PC-9 (cell line): ENCODE measurements around the gene CFAP97D2. TPM values are rescaled to one million over a fixed set of nuclear protein-coding genes. Genes with fewer than 3 reads are reported as not detected.
"Not testable (repeated sequence)": the region's sequence is repeated elsewhere in the genome, so short reads cannot be mapped to it uniquely, and the experiment has no call there.

Source experiments
- BruUV-seq: library from RNA; stranded (reverse); fragments of 400-500 nt; replicated peaks from 2 replicates; lab custom pipeline; 2021; lab: Mats Ljungman, UMichigan
- CTCF ChIA-PET: fragments of 300-600 bp; sonication (Branson Sonifier 250); formaldehyde crosslinking; loops from one replicate; lab custom pipeline; 2022; ENCODE audit warnings: antibody characterized with exemption; lab: Charles Lee
- POLR2A ChIA-PET: fragments of 300-600 bp; sonication (Branson Sonifier 250); formaldehyde crosslinking; loops from one replicate; lab custom pipeline; 2022; ENCODE audit warnings: antibody characterized with exemption; ENCODE audit not compliant: unreplicated experiment; lab: Charles Lee
- DNase-seq, 2 experiments: peaks; one replicate each; pipeline versions ENCODE4 v3.0.0 to v3.0.0-alpha.2; 2015 to 2022; ENCODE audit warnings: mixed read lengths in 1 of 2
- H2AFZ ChIP-seq: fragments of 200-600 bp; sonication (generic); 2 replicates; pipeline ENCODE4 v1.8.1; 2017; ENCODE audit warnings: antibody characterized with exemption
- H3F3A ChIP-seq: fragments of 200-600 bp; sonication (generic); 2 replicates; pipeline ENCODE4 v1.8.1; 2017; ENCODE audit warnings: antibody characterized with exemption, mild to moderate bottlenecking, low read depth; ENCODE audit not compliant: insufficient read depth
- H3K27ac ChIP-seq: fragments of 200-600 bp; sonication (generic); 2 replicates; pipeline ENCODE4 v1.6.1; 2016; ENCODE audit warnings: mixed run types
- H3K27me3 ChIP-seq: fragments of 200-600 bp; sonication (generic); 2 replicates; pipeline ENCODE4 v1.6.1; 2016; ENCODE audit warnings: low read depth, mixed run types; ENCODE audit not compliant: insufficient read depth
- H3K36me3 ChIP-seq: fragments of 200-600 bp; sonication (generic); 2 replicates; pipeline ENCODE4 v1.6.1; 2016; ENCODE audit warnings: low read depth, mixed run types
- H3K4me1 ChIP-seq: fragments of 200-600 bp; sonication (generic); replicated peaks from 2 replicates; pipeline ENCODE4 v1.6.1; 2016; ENCODE audit warnings: mixed run types; ENCODE audit not compliant: insufficient read depth
- H3K4me2 ChIP-seq: fragments of 200-600 bp; sonication (generic); 2 replicates; pipeline ENCODE4 v1.6.1; 2017; ENCODE audit warnings: mixed run types
- H3K4me3 ChIP-seq: fragments of 200-600 bp; sonication (generic); 2 replicates; pipeline ENCODE4 v1.6.1; 2016; ENCODE audit warnings: mixed run types
- H3K79me2 ChIP-seq: fragments of 200-600 bp; sonication (generic); 2 replicates; pipeline ENCODE4 v1.6.1; 2017; ENCODE audit warnings: low read depth, mixed run types
- H3K9me2 ChIP-seq: fragments of 200-600 bp; sonication (generic); 2 replicates; pipeline ENCODE4 v1.8.1; 2017; ENCODE audit warnings: mild to moderate bottlenecking; ENCODE audit not compliant: insufficient read depth
- H3K9me3 ChIP-seq: fragments of 200-600 bp; sonication (generic); 2 replicates; pipeline ENCODE4 v1.8.1; 2016; ENCODE audit warnings: low read depth; ENCODE audit not compliant: insufficient read depth
- H4K20me1 ChIP-seq: fragments of 200-600 bp; sonication (generic); 2 replicates; pipeline ENCODE4 v1.8.1; 2017; ENCODE audit not compliant: insufficient read depth
- CTCF ChIP-seq: fragments of 200-600 bp; sonication (generic); conservative IDR thresholded peaks from 2 replicates; pipeline ENCODE4 v1.6.1; 2017; ENCODE audit warnings: mixed run types, antibody characterized with exemption, mild to moderate bottlenecking, moderate library complexity
- EZH2 ChIP-seq: fragments of 200-600 bp; sonication (generic); IDR thresholded peaks from 2 replicates; pipeline ENCODE4 v1.8.0; 2017; ENCODE audit warnings: antibody characterized with exemption, low read depth
- intact Hi-C: fragments of 100-400 bp; cut with micrococcal nuclease; formaldehyde crosslinking; loops from one replicate; pipeline ENCODE4 v1.10.0; 2022; ENCODE audit not compliant: unreplicated experiment
- total RNA-seq: library from RNA; stranded (reverse); gene quantifications from 2 replicates; pipeline ENCODE4 v1.2.3, GENCODE V29; 2021

CFAP97D2 gene
- total RNA-seq, 1 experiment from 2014 or later = not detected

- CTCF ChIA-PET = no interaction called here
- intact Hi-C loops = no loop called here
- TF ChIP-seq CTCF (no peak), EZH2 (no peak)
Measured at GRCh38 chr13:114157869-114158495, 21.1 kb upstream of the CFAP97D2 start.

DNA sequence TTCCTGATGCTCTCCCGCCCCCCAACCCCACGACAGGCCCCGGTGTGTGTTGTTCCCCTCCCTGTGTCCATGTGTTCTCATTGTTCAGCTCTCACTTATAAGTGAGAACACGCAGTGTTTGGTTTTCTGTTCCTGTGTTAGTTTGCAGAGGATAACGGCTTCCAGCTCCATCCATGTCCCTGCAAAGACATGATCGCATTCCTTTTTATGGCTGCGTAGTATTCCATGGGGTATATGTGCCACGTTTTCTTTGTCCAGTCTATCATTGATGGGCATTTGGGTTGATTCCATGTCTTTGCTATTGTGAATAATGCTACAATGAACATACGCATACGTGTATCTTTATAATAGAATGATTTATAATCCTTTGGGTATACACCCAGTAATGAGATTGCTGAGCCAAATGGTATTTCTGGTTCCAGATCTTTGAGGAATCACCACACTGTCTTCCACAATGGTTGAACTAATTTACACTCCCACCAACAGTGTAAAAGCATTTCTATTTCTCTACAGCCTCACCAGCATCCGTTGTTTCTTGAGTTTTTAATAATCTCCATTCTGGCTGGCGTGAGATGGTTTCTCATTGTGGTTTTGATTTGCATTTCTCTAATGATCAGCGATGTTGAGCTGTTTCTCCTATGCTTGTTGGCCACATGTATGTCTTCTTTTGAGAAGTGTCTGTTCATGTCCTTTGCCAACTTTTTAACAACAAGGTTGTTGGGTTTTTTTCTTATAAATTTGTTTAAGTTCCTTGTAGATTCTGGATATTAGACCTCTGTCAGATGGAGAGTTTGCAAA is 20.0 kb upstream of the CFAP97D2 start:
- H3K4me3 ChIP-seq, H3K36me3 ChIP-seq, DNase-seq, H4K20me1 ChIP-seq, H2AFZ ChIP-seq, POLR2A ChIA-PET, intact Hi-C loops, H3K9me3 ChIP-seq, H3K27ac ChIP-seq, H3K9me2 ChIP-seq, H3K79me2 ChIP-seq, H3K4me2 ChIP-seq, CTCF ChIA-PET, BruUV-seq, H3K4me1 ChIP-seq: not testable (repeated sequence)
- H3F3A ChIP-seq = peaks cover 12% of the 10 kb centered on the region; the same call in 1 of the 2 replicates
- peaks cover 18% of the 10 kb centered on the region; the same call in 1 of the 2 replicates for H3K27me3 ChIP-seq

More at GRCh38 chr13:114157869-114158495, 21.1 kb upstream of the CFAP97D2 start:
- Histone ChIP-seq H3K4me1 (0 out of 2 replicates have a peak, but pooled peaks cover 9% of the 10 kb centered on the region), H3K79me2 (no peaks in the 10 kb centered on the region), H3K27me3 (peaks cover 18% of the 10 kb centered on the region; the same call in 1 of the 2 replicates), H3K4me2 (no peak overlapping the region), H3K9me3 (no peaks in the 10 kb centered on the region), H3K27ac (no peak overlapping the region), H4K20me1 (no peaks in the 10 kb centered on the region), H3K9me2 (no peaks in the 10 kb centered on the region), H3K4me3 (no peak overlapping the region), H3K36me3 (no peaks in the 10 kb centered on the region), H2AFZ (no peak overlapping the region), H3F3A (peaks cover 12% of the 10 kb centered on the region; the same call in 1 of the 2 replicates)
- DNase-seq = no peak
- POLR2A ChIA-PET = no interaction called here
- no TSS peak for BruUV-seq

DNA sequence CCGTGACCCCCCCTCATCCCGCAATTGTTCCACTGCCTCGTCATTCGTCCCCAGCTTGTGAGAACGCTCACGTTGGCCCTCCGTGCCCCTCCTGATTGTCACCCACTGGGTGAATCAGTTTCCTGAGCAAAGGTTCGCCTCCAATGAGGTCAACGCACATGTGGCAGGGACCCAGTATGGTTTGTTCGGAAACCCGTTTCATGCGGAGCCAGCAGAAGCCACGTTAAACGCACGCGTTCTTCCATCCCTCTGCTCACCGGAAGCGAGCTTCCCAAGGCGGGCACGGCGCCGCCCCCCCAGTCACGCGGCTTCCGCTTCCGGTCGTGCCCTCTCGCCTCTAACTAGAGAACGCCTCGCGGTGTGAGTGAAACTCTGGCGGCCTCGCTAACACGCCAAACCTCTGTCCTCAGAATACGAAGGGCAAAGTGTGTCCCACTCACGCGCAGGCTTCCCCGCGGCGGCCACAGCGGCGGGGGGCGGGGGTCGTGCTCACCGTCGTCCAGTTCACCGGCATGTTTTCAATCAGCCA is 18.0 kb upstream of the CFAP97D2 start:
- no peak for DNase-seq
- TF ChIP-seq EZH2 = no peak
- no peak for TF ChIP-seq CTCF
- Histone ChIP-seq H3K36me3 (no peaks in the 10 kb centered on the region), H3K4me3 (no peak overlapping the region), H3K4me1 (0 out of 2 replicates have a peak, but pooled peaks cover 9% of the 10 kb centered on the region), H3K79me2 (no peaks in the 10 kb centered on the region), H3K9me2 (no peaks in the 10 kb centered on the region), H3K4me2 (no peak overlapping the region), H4K20me1 (no peaks in the 10 kb centered on the region), H3F3A (peaks cover 12% of the 10 kb centered on the region; the same call in 1 of the 2 replicates), H3K27me3 (peaks cover 26% of the 10 kb centered on the region; the same call in 1 of the 2 replicates), H2AFZ (no peak overlapping the region), H3K9me3 (no peaks in the 10 kb centered on the region), H3K27ac (no peak overlapping the region)
- BruUV-seq = no TSS peak
- ChIA-PET POLR2A (no interaction called here), CTCF (no interaction called here)
- intact Hi-C loops = no loop called here
